Breast epithelium (tissue), 3 donors: ENCODE results near the gene TRIM37.

Experiments used
- POLR2A ChIP-seq: fragments of 450-650 bp; IDR thresholded peaks from one replicate; pipeline ENCODE4 v1.6.1; 2016; ENCODE audit warnings: antibody characterized with exemption, mild to moderate bottlenecking, moderate library complexity
- TF ChIP-seq, protein P1 (sequence below), 3 donors: fragments of 450-650 bp; IDR thresholded peaks; one replicate each; pipeline ENCODE4 v1.5.1; 2016 to 2017; ENCODE audit warnings: antibody characterized with exemption in 3 of 3, mild to moderate bottlenecking in 3 of 3, moderate library complexity in 3 of 3

DNA sequence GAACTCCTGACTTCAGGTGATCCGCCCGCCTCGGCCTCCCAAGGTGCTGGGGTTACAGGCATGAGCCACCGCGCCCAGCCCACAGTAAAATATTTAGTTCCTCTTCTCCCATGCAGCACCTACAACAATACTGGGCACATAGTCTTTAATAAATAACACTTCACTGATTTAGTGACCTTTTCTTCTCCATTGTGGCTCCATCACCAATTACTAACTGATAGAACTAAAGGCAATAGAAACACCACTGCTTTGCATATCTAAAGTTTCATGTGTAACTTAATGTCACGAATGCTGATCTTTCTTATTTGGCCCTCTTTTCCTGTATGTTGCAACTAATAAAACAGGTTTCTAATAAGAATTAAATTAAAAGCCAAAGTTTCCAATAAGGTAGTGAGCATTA, 38.9 kb downstream of the TRIM37 start:
- TF ChIP-seq, protein P1, sequence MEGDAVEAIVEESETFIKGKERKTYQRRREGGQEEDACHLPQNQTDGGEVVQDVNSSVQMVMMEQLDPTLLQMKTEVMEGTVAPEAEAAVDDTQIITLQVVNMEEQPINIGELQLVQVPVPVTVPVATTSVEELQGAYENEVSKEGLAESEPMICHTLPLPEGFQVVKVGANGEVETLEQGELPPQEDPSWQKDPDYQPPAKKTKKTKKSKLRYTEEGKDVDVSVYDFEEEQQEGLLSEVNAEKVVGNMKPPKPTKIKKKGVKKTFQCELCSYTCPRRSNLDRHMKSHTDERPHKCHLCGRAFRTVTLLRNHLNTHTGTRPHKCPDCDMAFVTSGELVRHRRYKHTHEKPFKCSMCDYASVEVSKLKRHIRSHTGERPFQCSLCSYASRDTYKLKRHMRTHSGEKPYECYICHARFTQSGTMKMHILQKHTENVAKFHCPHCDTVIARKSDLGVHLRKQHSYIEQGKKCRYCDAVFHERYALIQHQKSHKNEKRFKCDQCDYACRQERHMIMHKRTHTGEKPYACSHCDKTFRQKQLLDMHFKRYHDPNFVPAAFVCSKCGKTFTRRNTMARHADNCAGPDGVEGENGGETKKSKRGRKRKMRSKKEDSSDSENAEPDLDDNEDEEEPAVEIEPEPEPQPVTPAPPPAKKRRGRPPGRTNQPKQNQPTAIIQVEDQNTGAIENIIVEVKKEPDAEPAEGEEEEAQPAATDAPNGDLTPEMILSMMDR (IDR thresholded peaks at IDR 0.05): no peak
- no peak for TF ChIP-seq POLR2A
